ENCODE data around the gene GRM1. TPM values are rescaled to one million over a fixed set of nuclear protein-coding genes. Genes with fewer than 3 reads are reported as not detected.

GRM1 gene
- total and polyA plus RNA-seq, 2 donors (not counting 1 experiment from before 2014, with no cell fraction given): not detected

GRCh38 chr6:146028252-146028795 is 538 bp upstream of the GRM1 start:
- Histone ChIP-seq H3K4me2 (replicated peaks; ENCODE audit: low read depth, low read length, poor library complexity, severe bottlenecking) (no peak overlapping the region), H3K27me3 (replicated peaks in 1 of 4; ENCODE audit: control extremely low read depth in 1 of 4, control insufficient read depth in 3 of 4, insufficient read depth in 4 of 4, low read length in 3 of 4) (peaks cover 0 to 38% (median 23%) of the 10 kb centered on the region in 4 experiments), H3K9me3 (ENCODE audit: control extremely low read depth in 1 of 3, control insufficient read depth in 2 of 3, insufficient read depth in 1 of 3, low read length in 2 of 3) (peaks cover 0 to 30% (median 0%) of the 10 kb centered on the region in 3 donors), H3K9ac (ENCODE audit: low read length) (no peak overlapping the region), H3K79me2 (ENCODE audit: control insufficient read depth, insufficient read depth, low read length) (no peaks in the 10 kb centered on the region), H3K36me3 (replicated peaks in 1 of 2; ENCODE audit: control extremely low read depth in 1 of 2, control insufficient read depth in 1 of 2, extremely low read depth in 1 of 2, insufficient read depth in 2 of 2, low read length in 1 of 2) (no peaks in the 10 kb centered on the region), H3K27ac (ENCODE audit: low read length in 2 of 2) (no peak overlapping the region), H3K4me3 (ENCODE audit: control extremely low read depth in 1 of 5, extremely low read depth in 1 of 5, insufficient read depth in 1 of 5, low read depth in 2 of 5, low read length in 4 of 5) (no peak overlapping the region), H4K20me1 (ENCODE audit: control insufficient read depth, insufficient read depth, low read length, poor library complexity, severe bottlenecking) (no peaks in the 10 kb centered on the region), H3K4me1 (ENCODE audit: control insufficient read depth in 2 of 2, insufficient read depth in 2 of 2, low read length in 2 of 2) (no peaks in the 10 kb centered on the region), H2AFZ (ENCODE audit: insufficient read depth, low read depth, low read length, poor library complexity, severe bottlenecking) (no peak overlapping the region)
- ChIA-PET POLR2A (no interaction called here), CTCF (no interaction called here)
- intact Hi-C loops (cut with micrococcal nuclease): no loop called here
- peaks cover 4% of the 10 kb centered on the region for H3K9me3 Mint-ChIP-seq (ENCODE audit: insufficient read depth)
- H3K27ac Mint-ChIP-seq: no peak overlapping the region
- peaks cover 62% of the 10 kb centered on the region for H3K27me3 Mint-ChIP-seq
- DNase-seq (peak; percentile 22), ATAC-seq (ENCODE audit: low read depth) (no peak)
- peaks cover 2% of the 10 kb centered on the region for H3K4me1 Mint-ChIP-seq
- no peak overlapping the region for H3K4me3 Mint-ChIP-seq
- 7% methylated on average over 12 of the region's 19 CpGs for WGBS (ENCODE audit: insufficient coverage)
- TF ChIP-seq CTCF (IDR thresholded peaks at IDR 0.05) (no peak), EZH2 (IDR thresholded peaks at IDR 0.05; ENCODE audit: borderline replicate concordance, insufficient read depth, low read depth, low read length, poor library complexity, severe bottlenecking) (no peak)

DNA sequence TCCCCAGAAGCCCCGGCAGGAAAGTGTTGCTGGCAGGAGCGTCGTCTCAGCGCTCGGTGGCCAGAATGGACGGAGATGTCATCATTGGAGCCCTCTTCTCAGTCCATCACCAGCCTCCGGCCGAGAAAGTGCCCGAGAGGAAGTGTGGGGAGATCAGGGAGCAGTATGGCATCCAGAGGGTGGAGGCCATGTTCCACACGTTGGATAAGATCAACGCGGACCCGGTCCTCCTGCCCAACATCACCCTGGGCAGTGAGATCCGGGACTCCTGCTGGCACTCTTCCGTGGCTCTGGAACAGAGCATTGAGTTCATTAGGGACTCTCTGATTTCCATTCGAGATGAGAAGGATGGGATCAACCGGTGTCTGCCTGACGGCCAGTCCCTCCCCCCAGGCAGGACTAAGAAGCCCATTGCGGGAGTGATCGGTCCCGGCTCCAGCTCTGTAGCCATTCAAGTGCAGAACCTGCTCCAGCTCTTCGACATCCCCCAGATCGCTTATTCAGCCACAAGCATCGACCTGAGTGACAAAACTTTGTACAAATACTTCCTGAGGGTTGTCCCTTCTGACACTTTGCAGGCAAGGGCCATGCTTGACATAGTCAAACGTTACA is 817 bp downstream of the GRM1 start:
- Histone ChIP-seq H3K9me3 (ENCODE audit: control extremely low read depth in 1 of 3, control insufficient read depth in 2 of 3, insufficient read depth in 1 of 3, low read length in 2 of 3) (peaks cover 0 to 23% (median 0%) of the 10 kb centered on the region in 3 donors), H3K27ac (ENCODE audit: low read length in 2 of 2) (no peak overlapping the region), H3K4me2 (replicated peaks; ENCODE audit: low read depth, low read length, poor library complexity, severe bottlenecking) (no peak overlapping the region), H3K4me3 (ENCODE audit: control extremely low read depth in 1 of 5, extremely low read depth in 1 of 5, insufficient read depth in 1 of 5, low read depth in 2 of 5, low read length in 4 of 5) (no peak overlapping the region), H3K9ac (ENCODE audit: low read length) (no peak overlapping the region), H3K36me3 (replicated peaks in 1 of 2; ENCODE audit: control extremely low read depth in 1 of 2, control insufficient read depth in 1 of 2, extremely low read depth in 1 of 2, insufficient read depth in 2 of 2, low read length in 1 of 2) (no peaks in the 10 kb centered on the region), H3K27me3 (replicated peaks in 1 of 4; ENCODE audit: control extremely low read depth in 1 of 4, control insufficient read depth in 3 of 4, insufficient read depth in 4 of 4, low read length in 3 of 4) (peaks cover 0 to 38% (median 23%) of the 10 kb centered on the region in 4 experiments), H2AFZ (ENCODE audit: insufficient read depth, low read depth, low read length, poor library complexity, severe bottlenecking) (no peak overlapping the region), H3K4me1 (ENCODE audit: control insufficient read depth in 2 of 2, insufficient read depth in 2 of 2, low read length in 2 of 2) (no peaks in the 10 kb centered on the region), H4K20me1 (ENCODE audit: control insufficient read depth, insufficient read depth, low read length, poor library complexity, severe bottlenecking) (no peaks in the 10 kb centered on the region), H3K79me2 (ENCODE audit: control insufficient read depth, insufficient read depth, low read length) (no peaks in the 10 kb centered on the region)
- no peak for ATAC-seq (ENCODE audit: low read depth)
- Mint-ChIP-seq H3K27me3 (peaks cover 57% of the 10 kb centered on the region), H3K4me3 (no peak overlapping the region), H3K27ac (no peak overlapping the region), H3K9me3 (ENCODE audit: insufficient read depth) (no peaks in the 10 kb centered on the region), H3K4me1 (peaks cover 2% of the 10 kb centered on the region)
- CTCF ChIA-PET: no interaction called here
- POLR2A ChIA-PET: no interaction called here
- TF ChIP-seq CTCF (IDR thresholded peaks at IDR 0.05) (no peak), EZH2 (IDR thresholded peaks at IDR 0.05; ENCODE audit: borderline replicate concordance, insufficient read depth, low read depth, low read length, poor library complexity, severe bottlenecking) (no peak)
- no peak for DNase-seq
- 35% methylated on average over 16 of the region's 25 CpGs for WGBS (ENCODE audit: insufficient coverage)
- intact Hi-C loops (cut with micrococcal nuclease): no loop called here

All from B cell (primary cell).